ENCODE data around the gene PLXNA4. TPM values are rescaled to one million over a fixed set of nuclear protein-coding genes. Genes with fewer than 3 reads are reported as not detected.

The PLXNA4 gene
- total and polyA plus RNA-seq, 10 donors, result 0.15 to 14.7 (median 8.7) TPM

GRCh38 chr7:132368246-132368900 is 207.9 kb downstream of the PLXNA4 start:
- peaks cover 0 to 40% (median 0%) of the 10 kb centered on the region in 7 donors for H3K27me3 ChIP-seq (replicated peaks in 1 of 7)
- H3K4me3 ChIP-seq, result no peak overlapping the region
- no peak for TF ChIP-seq POLR2AphosphoS5 (IDR thresholded peaks at IDR 0.05)
- TF ChIP-seq CTCF (IDR thresholded peaks at IDR 0.05 in 8 of 11, conservative IDR thresholded peaks at IDR 0.05 in 3 of 11), result no peak
- TF ChIP-seq POLR2A (IDR thresholded peaks at IDR 0.05), result no peak
- 77 to 92% (median 84%) methylated on average over 6 to 11 of the region's 11 CpGs for WGBS, 5 donors
- H3K27ac ChIP-seq, result no peak overlapping the region
- no peaks in the 10 kb centered on the region for H3K4me1 ChIP-seq
- no peaks in the 10 kb centered on the region for H3K9me3 ChIP-seq
- H3K36me3 ChIP-seq, result no peaks in the 10 kb centered on the region
- intact Hi-C loops (cut with DNase I; ENCODE audit: low total_unique reads), result no loop called here
- DNase-seq, result no peak

DNA sequence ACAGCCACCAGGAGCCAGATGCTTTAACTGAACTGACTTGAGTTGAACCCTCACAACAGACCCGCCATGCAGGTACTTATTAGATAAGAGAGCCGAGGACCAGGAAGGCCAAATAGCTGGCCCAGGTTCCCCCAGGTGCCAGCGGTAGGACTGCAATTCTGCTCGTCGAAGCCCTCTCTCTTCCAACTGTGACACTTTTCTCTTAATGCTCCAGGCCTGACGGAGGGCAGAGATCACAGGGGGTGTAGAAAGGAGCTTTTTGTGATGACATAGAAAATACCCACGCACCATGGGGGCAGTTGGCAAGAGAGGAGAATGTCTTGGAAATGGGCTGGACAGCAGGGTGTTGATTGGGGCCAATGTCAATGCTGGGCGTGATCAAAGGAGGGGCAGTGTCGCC is 208.5 kb downstream of the PLXNA4 start:
- DNase-seq, result no peak
- no peak overlapping the region for H3K4me3 ChIP-seq
- no peaks in the 10 kb centered on the region for H3K36me3 ChIP-seq
- 85 to 95% (median 89%) methylated on average over 9 of the region's 9 CpGs for WGBS, 5 donors
- no peaks in the 10 kb centered on the region for H3K4me1 ChIP-seq
- H3K27ac ChIP-seq, result no peak overlapping the region
- no peaks in the 10 kb centered on the region for H3K9me3 ChIP-seq
- TF ChIP-seq POLR2AphosphoS5 (IDR thresholded peaks at IDR 0.05) (no peak), CTCF (IDR thresholded peaks at IDR 0.05 in 8 of 11, conservative IDR thresholded peaks at IDR 0.05 in 3 of 11) (no peak), POLR2A (IDR thresholded peaks at IDR 0.05) (no peak)
- intact Hi-C loops (cut with DNase I; ENCODE audit: low total_unique reads), result no loop called here
- peaks cover 0 to 40% (median 0%) of the 10 kb centered on the region in 7 donors for H3K27me3 ChIP-seq (replicated peaks in 1 of 7)

DNA sequence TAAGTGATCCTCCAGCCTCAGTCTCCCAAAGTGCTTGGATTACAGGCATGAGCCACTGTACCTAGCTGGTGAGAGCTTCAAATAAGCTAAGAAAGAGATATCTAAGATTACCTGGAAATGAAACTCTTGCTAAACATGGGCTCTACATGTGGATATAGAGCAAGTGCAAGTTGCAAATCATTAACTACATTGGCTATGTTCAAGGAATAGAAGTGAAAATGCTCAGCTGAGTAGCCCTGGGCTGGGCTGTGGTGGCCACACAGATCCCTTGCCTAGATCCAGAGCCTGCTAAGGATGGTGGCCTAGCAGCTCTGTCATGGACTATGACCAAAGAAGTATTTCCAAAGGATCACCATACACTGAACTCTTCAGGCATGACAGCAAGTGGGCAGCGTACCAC is 209.3 kb downstream of the PLXNA4 start:
- DNase-seq, result no peak
- no peaks in the 10 kb centered on the region for H3K4me1 ChIP-seq
- intact Hi-C loops (cut with DNase I; ENCODE audit: low total_unique reads), result no loop called here
- peaks cover 0 to 40% (median 0%) of the 10 kb centered on the region in 7 donors for H3K27me3 ChIP-seq (replicated peaks in 1 of 7)
- H3K27ac ChIP-seq, result no peak overlapping the region
- no peaks in the 10 kb centered on the region for H3K36me3 ChIP-seq
- no peaks in the 10 kb centered on the region for H3K9me3 ChIP-seq
- 85 to 100% (median 92%) methylated on average over 1 of the region's 1 CpG for WGBS, 5 donors
- TF ChIP-seq POLR2A (IDR thresholded peaks at IDR 0.05) (no peak), POLR2AphosphoS5 (IDR thresholded peaks at IDR 0.05) (no peak), CTCF (IDR thresholded peaks at IDR 0.05 in 8 of 11, conservative IDR thresholded peaks at IDR 0.05 in 3 of 11) (no peak)
- H3K4me3 ChIP-seq, result no peak overlapping the region

DNA sequence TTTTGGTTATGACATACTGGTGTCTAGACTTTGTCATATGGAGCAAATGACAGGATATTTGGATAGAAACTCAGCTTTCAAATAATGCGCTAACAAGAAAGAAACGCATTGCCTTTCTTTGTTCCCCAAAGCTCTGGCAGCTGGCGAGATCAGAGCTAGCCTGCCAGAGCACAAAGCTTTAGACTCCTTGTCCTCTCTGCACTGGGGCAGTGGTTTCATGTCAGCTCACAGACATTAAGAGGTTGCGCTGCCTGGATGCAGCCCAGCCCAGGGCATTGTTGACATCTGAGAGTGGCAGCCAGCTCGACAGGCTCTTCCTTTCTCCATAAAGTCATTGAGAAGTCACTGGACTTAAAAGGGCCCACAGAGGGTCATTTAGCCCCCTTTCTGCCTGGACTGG is 212.0 kb downstream of the PLXNA4 start:
- DNase-seq, result no peak
- Histone ChIP-seq H3K36me3 (no peaks in the 10 kb centered on the region), H3K4me3 (no peak overlapping the region), H3K9me3 (no peaks in the 10 kb centered on the region), H3K27ac (no peak overlapping the region), H3K27me3 (replicated peaks in 1 of 7) (peaks cover 0 to 39% (median 0%) of the 10 kb centered on the region in 7 donors), H3K4me1 (no peaks in the 10 kb centered on the region)
- WGBS, 5 donors, result 82 to 89% (median 87%) methylated on average over 5 of the region's 5 CpGs
- intact Hi-C loops (cut with DNase I; ENCODE audit: low total_unique reads), result no loop called here
- no peak for TF ChIP-seq POLR2AphosphoS5 (IDR thresholded peaks at IDR 0.05)
- no peak for TF ChIP-seq CTCF (IDR thresholded peaks at IDR 0.05 in 8 of 11, conservative IDR thresholded peaks at IDR 0.05 in 3 of 11)
- TF ChIP-seq POLR2A (IDR thresholded peaks at IDR 0.05), result no peak
